IMR-90 (cell line): ENCODE results near the gene TMEM9. TPM values are rescaled to one million over a fixed set of nuclear protein-coding genes. Genes with fewer than 3 reads are reported as not detected.

Experiments used
- ATAC-seq: fragments of 200-7000 bp; cut with Tn5 transposase; 2 replicates; pipeline ENCODE4 v1.9.1; 2020; ENCODE audit warnings: low read depth, mild to moderate bottlenecking, moderate library complexity
- BruUV-seq: library from RNA; stranded (reverse); fragments of 400-500 nt; replicated peaks from 2 replicates; lab custom pipeline; 2021; lab: Mats Ljungman, UMichigan
- CTCF ChIA-PET: fragments of 300-600 bp; formaldehyde crosslinking; extraction: SDS; loops from one replicate; lab custom pipeline; 2021; ENCODE audit warnings: antibody characterized with exemption; lab: Yijun Ruan, JAX
- POLR2A ChIA-PET: fragments of 300-600 bp; sonication (Branson Sonifier 250); formaldehyde crosslinking; loops from one replicate; lab custom pipeline; 2022; ENCODE audit warnings: antibody characterized with exemption; ENCODE audit not compliant: unreplicated experiment; lab: Charles Lee
- DNase-seq: peaks from one replicate; pipeline ENCODE4 v3.0.0; 2013
- H2AFZ ChIP-seq: replicated peaks from 2 replicates; pipeline ENCODE3; 2013; ENCODE audit warnings: low read length, mild to moderate bottlenecking; ENCODE audit not compliant: poor library complexity
- H2AK5ac ChIP-seq: 2 replicates; pipeline ENCODE4 v1.6.1; 2013; ENCODE audit warnings: low read depth, low read length, inconsistent platforms
- H2AK9ac ChIP-seq: replicated peaks from 2 replicates; pipeline ENCODE3; 2013; ENCODE audit warnings: mild to moderate bottlenecking, low read depth, low read length, moderate library complexity; ENCODE audit not compliant: poor library complexity
- H2BK120ac ChIP-seq: 2 replicates; pipeline ENCODE4 v1.6.1; 2013; ENCODE audit warnings: low read depth, low read length, inconsistent platforms
- H2BK15ac ChIP-seq: 3 replicates; pipeline ENCODE4 v1.6.1; 2013; ENCODE audit warnings: low read depth, low read length, inconsistent platforms
- H2BK20ac ChIP-seq: 2 replicates; pipeline ENCODE4 v1.6.1; 2013; ENCODE audit warnings: low read depth, mild to moderate bottlenecking, inconsistent platforms, low read length, moderate library complexity
- H2BK5ac ChIP-seq: 2 replicates; pipeline ENCODE4 v1.6.1; 2013; ENCODE audit warnings: mild to moderate bottlenecking, low read depth, low read length, inconsistent platforms; ENCODE audit not compliant: poor library complexity, severe bottlenecking
- H3K14ac ChIP-seq: replicated peaks from 2 replicates; pipeline ENCODE4 v1.6.1; 2013; ENCODE audit warnings: low read depth, low read length, inconsistent platforms
- H3K18ac ChIP-seq: 2 replicates; pipeline ENCODE4 v1.6.1; 2013; ENCODE audit warnings: low read depth, low read length, control low read depth
- H3K23ac ChIP-seq: 2 replicates; pipeline ENCODE4 v1.6.1; 2013; ENCODE audit warnings: low read depth, low read length, inconsistent platforms
- H3K27ac ChIP-seq: 2 replicates; pipeline ENCODE4 v1.5.1; 2013; ENCODE audit warnings: mild to moderate bottlenecking, control low read depth, low read length; ENCODE audit not compliant: insufficient read depth
- H3K27me3 ChIP-seq: 2 replicates; pipeline ENCODE4 v1.6.1; 2013; ENCODE audit warnings: low read length; ENCODE audit not compliant: control insufficient read depth, insufficient read depth
- H3K36me3 ChIP-seq: 2 replicates; pipeline ENCODE4 v1.6.1; 2013; ENCODE audit warnings: low read length, mixed read lengths; ENCODE audit not compliant: control insufficient read depth, insufficient read depth
- H3K4ac ChIP-seq: 2 replicates; pipeline ENCODE4 v1.6.1; 2013; ENCODE audit warnings: low read depth, low read length, inconsistent platforms
- H3K4me1 ChIP-seq: 2 replicates; pipeline ENCODE4 v1.6.1; 2013; ENCODE audit warnings: low read length, mixed read lengths; ENCODE audit not compliant: control insufficient read depth, insufficient read depth
- H3K4me2 ChIP-seq: 2 replicates; pipeline ENCODE4 v1.6.1; 2013; ENCODE audit warnings: low read depth, mild to moderate bottlenecking, control low read depth, low read length, moderate library complexity
- H3K4me3 ChIP-seq: 2 replicates; pipeline ENCODE4 v1.5.1; 2013; ENCODE audit warnings: low read depth, mild to moderate bottlenecking, control low read depth, low read length, moderate library complexity; ENCODE audit not compliant: insufficient read depth
- H3K56ac ChIP-seq: 2 replicates; pipeline ENCODE4 v1.6.1; 2013; ENCODE audit warnings: low read length, inconsistent platforms; ENCODE audit not compliant: insufficient read depth; ENCODE audit errors: extremely low read depth
- H3K79me1 ChIP-seq, 2 experiments: 2 replicates each; pipeline ENCODE4 v1.6.1; 2013; ENCODE audit warnings: low read length in 2 of 2, inconsistent platforms in 1 of 2, low read depth in 1 of 2
- H3K9ac ChIP-seq: 2 replicates; pipeline ENCODE4 v1.6.1; 2013; ENCODE audit warnings: low read depth, low read length, control low read depth
- H3K9me1 ChIP-seq: 2 replicates; pipeline ENCODE4 v1.6.1; 2013; ENCODE audit warnings: low read length, inconsistent platforms; ENCODE audit not compliant: insufficient read depth
- H3K9me3 ChIP-seq: 2 replicates; pipeline ENCODE4 v1.6.1; 2013; ENCODE audit warnings: low read length; ENCODE audit not compliant: control insufficient read depth, insufficient read depth
- H4K20me1 ChIP-seq: 2 replicates; pipeline ENCODE4 v1.6.1; 2013; ENCODE audit warnings: low read length, inconsistent platforms; ENCODE audit not compliant: insufficient read depth
- H4K5ac ChIP-seq: 2 replicates; pipeline ENCODE4 v1.6.1; 2013; ENCODE audit warnings: mild to moderate bottlenecking, low read depth, low read length, control low read depth
- H4K8ac ChIP-seq, 2 experiments: 2 replicates each; pipeline ENCODE4 v1.6.1; 2013; ENCODE audit warnings: low read depth in 2 of 2, low read length in 2 of 2, control low read depth in 1 of 2, inconsistent platforms in 1 of 2
- H4K91ac ChIP-seq: 2 replicates; pipeline ENCODE4 v1.6.1; 2013; ENCODE audit warnings: low read depth, low read length, inconsistent platforms; ENCODE audit not compliant: insufficient read depth
- CEBPB ChIP-seq: IDR thresholded peaks from 2 replicates; pipeline ENCODE4 v1.6.1; 2012; ENCODE audit warnings: low read depth, low read length, improper control_type of control experiment
- ELK1 ChIP-seq: fragments of 150-350 bp; IDR thresholded peaks from 2 replicates; pipeline ENCODE4 v1.6.1; 2016; ENCODE audit warnings: low read depth, mild to moderate bottlenecking, low read length, moderate library complexity, borderline replicate concordance
- FOS ChIP-seq: fragments of 150-350 bp; IDR thresholded peaks from 2 replicates; pipeline ENCODE4 v1.6.1; 2016; ENCODE audit warnings: low read depth, low read length
- MAFK ChIP-seq: IDR thresholded peaks from 2 replicates; pipeline ENCODE4 v1.6.1; 2012; ENCODE audit warnings: low read depth, low read length, improper control_type of control experiment
- MAZ ChIP-seq: IDR thresholded peaks from 2 replicates; pipeline ENCODE4 v1.6.1; 2012; ENCODE audit warnings: low read depth, mild to moderate bottlenecking, low read length, improper control_type of control experiment, moderate library complexity, borderline replicate concordance
- NFE2L2 ChIP-seq: fragments of 150-350 bp; IDR thresholded peaks from 2 replicates; pipeline ENCODE4 v1.6.1; 2016; ENCODE audit warnings: low read depth, mild to moderate bottlenecking, low read length
- POLR2A ChIP-seq: IDR thresholded peaks from 2 replicates; pipeline ENCODE4 v1.6.1; 2012; ENCODE audit warnings: mild to moderate bottlenecking, low read depth, low read length
- SMC3 ChIP-seq: fragments of 150-350 bp; IDR thresholded peaks from 2 replicates; pipeline ENCODE4 v1.6.1; 2016; ENCODE audit warnings: low read depth, mild to moderate bottlenecking, antibody characterized with exemption, low read length, moderate library complexity
- WGBS, 2 experiments: methylation state at CpG; one replicate each; pipeline versions ENCODE4 v1.1.5 to v1.1.7; 2013; ENCODE audit warnings: missing lambda C conversion rate in 2 of 2; ENCODE audit not compliant: insufficient read length in 1 of 2; ENCODE audit errors: extremely low coverage in 2 of 2; 5-methylcytosine and 5-hydroxymethylcytosine counted together
- dilution Hi-C: fragments of 300-500 bp; cut with HindIII; formaldehyde crosslinking; loops from one replicate; pipeline ENCODE4 v1.14.3; 2018; ENCODE audit warnings: low sequenced_read_pairs; ENCODE audit not compliant: unreplicated experiment
- in situ Hi-C: fragments of 300-500 bp; cut with MboI; formaldehyde crosslinking; loops from 3 replicates; pipeline ENCODE4 v1.14.3; 2019; ENCODE audit warnings: low sequenced_read_pairs, inconsistent platforms, mixed read lengths
- intact Hi-C: fragments of 100-400 bp; cut with micrococcal nuclease; formaldehyde crosslinking; loops from 2 replicates; pipeline ENCODE4 v1.10.0; 2022
- polyA plus RNA-seq, 3 experiments: library from polyadenylated mRNA; depleted of rRNA; stranded (reverse); fragments of >200 nt; gene quantifications; 2 replicates each; pipeline ENCODE4 v1.2.3, GENCODE V29; 2012; ENCODE audit warnings: low replicate concordance in 1 of 3
- total RNA-seq: library from RNA; depleted of rRNA; stranded (reverse); fragments of >200 nt; gene quantifications from 2 replicates; pipeline ENCODE4 v1.2.3, GENCODE V29; 2012
- TF ChIP-seq, protein P1 (sequence below): fragments of 150-350 bp; IDR thresholded peaks from 2 replicates; pipeline ENCODE4 v1.6.1; 2017; ENCODE audit warnings: mild to moderate bottlenecking, antibody characterized with exemption, low read length, low read depth
- TF ChIP-seq, protein P2 (sequence below): conservative IDR thresholded peaks from 2 replicates; pipeline ENCODE4 v1.5.1; 2012; ENCODE audit warnings: mild to moderate bottlenecking, low read depth, low read length, improper control_type of control experiment

The TMEM9 gene
- total and polyA plus RNA-seq, 2 of the 4 experiments (the other 2 are of a cell fraction): 76.7 to 107 TPM

- CTCF ChIA-PET: no interaction called here
- Histone ChIP-seq H3K14ac (no peak overlapping the region), H2BK15ac (no peak overlapping the region), H4K20me1 (no peaks in the 10 kb centered on the region), H2AFZ (no peak overlapping the region), H3K4me3 (no peak overlapping the region), H3K27ac (no peak overlapping the region), H3K9me3 (peaks cover 7% of the 10 kb centered on the region), H2AK9ac (no peak overlapping the region), H3K9me1 (peaks cover 7% of the 10 kb centered on the region; the same call in 1 of the 2 replicates), H3K36me3 (no peaks in the 10 kb centered on the region), H3K9ac (no peak overlapping the region), H4K5ac (no peak overlapping the region), H2AK5ac (no peak overlapping the region), H3K56ac (no peak overlapping the region), H2BK120ac (no peak overlapping the region), H3K4me2 (no peak overlapping the region), H3K79me1 (no peaks in the 10 kb centered on the region), H4K91ac (no peak overlapping the region), H2BK20ac (no peak overlapping the region), H3K18ac (no peak overlapping the region), H3K23ac (no peak overlapping the region), H3K27me3 (peaks cover 15% of the 10 kb centered on the region), H4K8ac (no peak overlapping the region), H3K4ac (no peak overlapping the region), H3K4me1 (peaks cover 5% of the 10 kb centered on the region), H2BK5ac (no peak overlapping the region)
- POLR2A ChIA-PET: no interaction called here
- dilution Hi-C loops: no loop called here
- in situ Hi-C loops: no loop called here
- ATAC-seq: no peak
- TF ChIP-seq, protein P1, sequence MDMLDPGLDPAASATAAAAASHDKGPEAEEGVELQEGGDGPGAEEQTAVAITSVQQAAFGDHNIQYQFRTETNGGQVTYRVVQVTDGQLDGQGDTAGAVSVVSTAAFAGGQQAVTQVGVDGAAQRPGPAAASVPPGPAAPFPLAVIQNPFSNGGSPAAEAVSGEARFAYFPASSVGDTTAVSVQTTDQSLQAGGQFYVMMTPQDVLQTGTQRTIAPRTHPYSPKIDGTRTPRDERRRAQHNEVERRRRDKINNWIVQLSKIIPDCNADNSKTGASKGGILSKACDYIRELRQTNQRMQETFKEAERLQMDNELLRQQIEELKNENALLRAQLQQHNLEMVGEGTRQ: no peak
- no peak for TF ChIP-seq NFE2L2
- TF ChIP-seq, protein P2, sequence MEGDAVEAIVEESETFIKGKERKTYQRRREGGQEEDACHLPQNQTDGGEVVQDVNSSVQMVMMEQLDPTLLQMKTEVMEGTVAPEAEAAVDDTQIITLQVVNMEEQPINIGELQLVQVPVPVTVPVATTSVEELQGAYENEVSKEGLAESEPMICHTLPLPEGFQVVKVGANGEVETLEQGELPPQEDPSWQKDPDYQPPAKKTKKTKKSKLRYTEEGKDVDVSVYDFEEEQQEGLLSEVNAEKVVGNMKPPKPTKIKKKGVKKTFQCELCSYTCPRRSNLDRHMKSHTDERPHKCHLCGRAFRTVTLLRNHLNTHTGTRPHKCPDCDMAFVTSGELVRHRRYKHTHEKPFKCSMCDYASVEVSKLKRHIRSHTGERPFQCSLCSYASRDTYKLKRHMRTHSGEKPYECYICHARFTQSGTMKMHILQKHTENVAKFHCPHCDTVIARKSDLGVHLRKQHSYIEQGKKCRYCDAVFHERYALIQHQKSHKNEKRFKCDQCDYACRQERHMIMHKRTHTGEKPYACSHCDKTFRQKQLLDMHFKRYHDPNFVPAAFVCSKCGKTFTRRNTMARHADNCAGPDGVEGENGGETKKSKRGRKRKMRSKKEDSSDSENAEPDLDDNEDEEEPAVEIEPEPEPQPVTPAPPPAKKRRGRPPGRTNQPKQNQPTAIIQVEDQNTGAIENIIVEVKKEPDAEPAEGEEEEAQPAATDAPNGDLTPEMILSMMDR: no peak
- TF ChIP-seq POLR2A: no peak
- no peak for TF ChIP-seq CEBPB
- TF ChIP-seq FOS: no peak
- no peak for TF ChIP-seq MAFK
- no peak for TF ChIP-seq SMC3
- no peak for TF ChIP-seq MAZ
- no peak for TF ChIP-seq ELK1
- DNase-seq: no peak
- no TSS peak for BruUV-seq
- intact Hi-C loops: loop anchor here (10.0 kb wide), 1 partner anchor 97 kb away; no protein-coding TSS in a partner anchor
- WGBS, 2 experiments: no CpG with 5 or more reads among the region's 1 CpG
These were observed 27.0 kb upstream of the TMEM9 start for GRCh38 chr1:201181323-201181722.
